HCT116 (cell line): Measurements from ENCODE around the gene CREB3.

ENCODE experiments used
- EZH2 ChIP-seq: fragments of 200-600 bp; sonication (generic); IDR thresholded peaks from 2 replicates; pipeline ENCODE4 v1.6.1; 2017; ENCODE audit warnings: antibody characterized with exemption, mixed run types
- TF ChIP-seq, protein P1 (sequence below): IDR thresholded peaks from 2 replicates; pipeline ENCODE4 v1.6.1; 2012
- TF ChIP-seq, protein P2 (sequence below), 3 experiments: fragments of 200-600 bp in 1 of 3; sonication (generic) in 1 of 3; IDR thresholded peaks in 2 of 3; conservative IDR thresholded peaks in 1 of 3; 2 replicates each; pipeline ENCODE4 v1.5.1; 2012 to 2017; ENCODE audit warnings: low read depth in 2 of 3, low read length in 2 of 3, antibody characterized with exemption in 1 of 3, borderline replicate concordance in 1 of 3, control low read depth in 1 of 3, mild to moderate bottlenecking in 1 of 3, mixed read lengths in 1 of 3, mixed run types in 1 of 3, moderate library complexity in 1 of 3; ENCODE audit not compliant: insufficient read depth in 1 of 3
- TF ChIP-seq, protein P3 (sequence below): IDR thresholded peaks from 2 replicates; pipeline ENCODE4 v1.6.1; 2012

DNA sequence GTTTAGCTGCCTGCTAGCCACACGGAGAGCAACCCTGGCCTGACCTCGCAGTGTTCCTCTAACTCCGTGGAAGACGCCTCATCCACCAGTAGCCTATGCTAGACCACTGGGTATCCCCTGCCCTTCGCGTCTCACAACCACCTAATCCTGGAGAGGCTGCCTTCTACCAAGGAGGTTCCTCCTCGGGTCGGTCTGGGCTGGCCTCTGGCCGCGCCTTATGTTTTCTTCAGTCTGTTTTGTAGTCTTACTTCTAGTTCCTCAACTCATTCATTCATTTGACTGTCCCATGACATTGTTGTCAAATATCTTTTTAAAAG is 41.2 kb upstream of the CREB3 start:
- TF ChIP-seq, protein P1, sequence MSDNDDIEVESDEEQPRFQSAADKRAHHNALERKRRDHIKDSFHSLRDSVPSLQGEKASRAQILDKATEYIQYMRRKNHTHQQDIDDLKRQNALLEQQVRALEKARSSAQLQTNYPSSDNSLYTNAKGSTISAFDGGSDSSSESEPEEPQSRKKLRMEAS: no peak
- TF ChIP-seq EZH2: no peak
- TF ChIP-seq, protein P2, sequence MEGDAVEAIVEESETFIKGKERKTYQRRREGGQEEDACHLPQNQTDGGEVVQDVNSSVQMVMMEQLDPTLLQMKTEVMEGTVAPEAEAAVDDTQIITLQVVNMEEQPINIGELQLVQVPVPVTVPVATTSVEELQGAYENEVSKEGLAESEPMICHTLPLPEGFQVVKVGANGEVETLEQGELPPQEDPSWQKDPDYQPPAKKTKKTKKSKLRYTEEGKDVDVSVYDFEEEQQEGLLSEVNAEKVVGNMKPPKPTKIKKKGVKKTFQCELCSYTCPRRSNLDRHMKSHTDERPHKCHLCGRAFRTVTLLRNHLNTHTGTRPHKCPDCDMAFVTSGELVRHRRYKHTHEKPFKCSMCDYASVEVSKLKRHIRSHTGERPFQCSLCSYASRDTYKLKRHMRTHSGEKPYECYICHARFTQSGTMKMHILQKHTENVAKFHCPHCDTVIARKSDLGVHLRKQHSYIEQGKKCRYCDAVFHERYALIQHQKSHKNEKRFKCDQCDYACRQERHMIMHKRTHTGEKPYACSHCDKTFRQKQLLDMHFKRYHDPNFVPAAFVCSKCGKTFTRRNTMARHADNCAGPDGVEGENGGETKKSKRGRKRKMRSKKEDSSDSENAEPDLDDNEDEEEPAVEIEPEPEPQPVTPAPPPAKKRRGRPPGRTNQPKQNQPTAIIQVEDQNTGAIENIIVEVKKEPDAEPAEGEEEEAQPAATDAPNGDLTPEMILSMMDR (IDR thresholded peaks at IDR 0.05 in 2 of 3, conservative IDR thresholded peaks at IDR 0.05 in 1 of 3; ENCODE audit: borderline replicate concordance in 1 of 3, insufficient read depth in 1 of 3, low read depth in 2 of 3, low read length in 2 of 3): no peak
- TF ChIP-seq, protein P3, sequence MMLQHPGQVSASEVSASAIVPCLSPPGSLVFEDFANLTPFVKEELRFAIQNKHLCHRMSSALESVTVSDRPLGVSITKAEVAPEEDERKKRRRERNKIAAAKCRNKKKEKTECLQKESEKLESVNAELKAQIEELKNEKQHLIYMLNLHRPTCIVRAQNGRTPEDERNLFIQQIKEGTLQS: no peak
